Vagina (tissue), 2 donors: ENCODE measurements around the gene MYO1G. TPM values are rescaled to one million over a fixed set of nuclear protein-coding genes. Genes with fewer than 3 reads are reported as not detected.

Experiments used
- DNase-seq, 2 donors: peaks; one replicate each; pipeline ENCODE4 v3.0.0-alpha.2; 2017; ENCODE audit errors: extremely low spot score in 2 of 2
- H3K27ac ChIP-seq: fragments of 200-600 bp; sonication (generic); one replicate; pipeline ENCODE4 v1.5.1; 2019
- H3K27me3 ChIP-seq: fragments of 200-600 bp; sonication (generic); one replicate; pipeline ENCODE4 v1.5.1; 2019
- H3K36me3 ChIP-seq, 2 donors: fragments of 200-600 bp; sonication (generic); one replicate each; pipeline ENCODE4 v1.5.1; 2017 to 2019
- H3K4me1 ChIP-seq: fragments of 200-600 bp; sonication (generic); one replicate; pipeline ENCODE4 v1.5.1; 2019
- H3K4me3 ChIP-seq, 2 donors: fragments of 200-600 bp; sonication (generic); 1 replicate in 1 of 2; 2 replicates in 1 of 2; pipeline ENCODE4 v1.5.1; 2016 to 2019
- H3K9me3 ChIP-seq: fragments of 200-600 bp; sonication (generic); one replicate; pipeline ENCODE4 v1.5.1; 2019
- CTCF ChIP-seq, 3 experiments: fragments of 450-650 bp in 2 of 3; fragments of 200-600 bp in 1 of 3; sonication (generic) in 1 of 3; IDR thresholded peaks; one replicate each; pipeline ENCODE4 v1.5.1; 2017 to 2019; ENCODE audit warnings: antibody characterized with exemption in 3 of 3, mild to moderate bottlenecking in 2 of 3, moderate library complexity in 2 of 3
- POLR2A ChIP-seq, 2 donors: fragments of 450-650 bp; IDR thresholded peaks; one replicate each; pipeline ENCODE4 v1.6.1; 2017; ENCODE audit warnings: antibody characterized with exemption in 2 of 2, mild to moderate bottlenecking in 2 of 2, moderate library complexity in 2 of 2
- POLR2AphosphoS5 ChIP-seq, 2 donors: sonication (generic); formaldehyde crosslinking; IDR thresholded peaks; one replicate each; pipeline ENCODE4 v1.9.0; 2017; ENCODE audit warnings: antibody characterized with exemption in 2 of 2, mild to moderate bottlenecking in 2 of 2, low read depth in 1 of 2; ENCODE audit not compliant: insufficient read depth in 1 of 2
- intact Hi-C: fragments of 100-400 bp; cut with DNase I; formaldehyde crosslinking; loops from one replicate; pipeline ENCODE4 v1.15.1; 2023
- total RNA-seq: library from RNA; depleted of rRNA; stranded (reverse); fragments of >200 nt; gene quantifications from one replicate; pipeline ENCODE4 v1.2.3, GENCODE V29; 2016

MYO1G gene
- total RNA-seq, 1 donor from 2014 or later = 5.2 TPM

GRCh38 chr7:44976746-44977196 is 2.0 kb downstream of the MYO1G start:
- Histone ChIP-seq H3K4me3 (no peak overlapping the region), H3K27ac (no peak overlapping the region), H3K9me3 (no peaks in the 10 kb centered on the region), H3K4me1 (peaks cover 21% of the 10 kb centered on the region), H3K27me3 (no peaks in the 10 kb centered on the region), H3K36me3 (peaks cover 0 to 9% of the 10 kb centered on the region in 2 donors)
- intact Hi-C loops = no loop called here
- peak in 1 of 2 donors; percentile 91 for DNase-seq
- TF ChIP-seq POLR2AphosphoS5 (IDR thresholded peaks at IDR 0.05; ENCODE audit: insufficient read depth in 1 of 2, low read depth in 1 of 2) = no peak
- no peak for TF ChIP-seq POLR2A (IDR thresholded peaks at IDR 0.05)
- no peak for TF ChIP-seq CTCF (IDR thresholded peaks at IDR 0.05)

- H3K4me3 ChIP-seq = no peak overlapping the region
- H3K27ac ChIP-seq = no peak overlapping the region
- no peaks in the 10 kb centered on the region for H3K27me3 ChIP-seq
- intact Hi-C loops = no loop called here
- H3K36me3 ChIP-seq = peaks cover 0 to 3% of the 10 kb centered on the region in 2 donors
- H3K4me1 ChIP-seq = peaks cover 21% of the 10 kb centered on the region
- DNase-seq = no peak
- no peak for TF ChIP-seq POLR2AphosphoS5 (IDR thresholded peaks at IDR 0.05; ENCODE audit: insufficient read depth in 1 of 2, low read depth in 1 of 2)
- no peak for TF ChIP-seq POLR2A (IDR thresholded peaks at IDR 0.05)
- no peak for TF ChIP-seq CTCF (IDR thresholded peaks at IDR 0.05)
- H3K9me3 ChIP-seq = no peaks in the 10 kb centered on the region
These were observed 2.6 kb downstream of the MYO1G start for GRCh38 chr7:44976040-44976745.

GRCh38 chr7:44975331-44976039 is 3.3 kb downstream of the MYO1G start:
- no peak overlapping the region for H3K27ac ChIP-seq
- peaks cover 18% of the 10 kb centered on the region for H3K4me1 ChIP-seq
- H3K27me3 ChIP-seq = no peaks in the 10 kb centered on the region
- intact Hi-C loops = no loop called here
- H3K36me3 ChIP-seq = no peaks in the 10 kb centered on the region
- no peak overlapping the region for H3K4me3 ChIP-seq
- DNase-seq = no peak
- H3K9me3 ChIP-seq = no peaks in the 10 kb centered on the region
- TF ChIP-seq CTCF (IDR thresholded peaks at IDR 0.05) = no peak
- TF ChIP-seq POLR2AphosphoS5 (IDR thresholded peaks at IDR 0.05; ENCODE audit: insufficient read depth in 1 of 2, low read depth in 1 of 2) = no peak
- no peak for TF ChIP-seq POLR2A (IDR thresholded peaks at IDR 0.05)

- Histone ChIP-seq H3K4me1 (peaks cover 8% of the 10 kb centered on the region), H3K27ac (no peak overlapping the region), H3K36me3 (no peaks in the 10 kb centered on the region), H3K4me3 (no peak overlapping the region), H3K9me3 (no peaks in the 10 kb centered on the region), H3K27me3 (no peaks in the 10 kb centered on the region)
- intact Hi-C loops = no loop called here
- no peak for DNase-seq
- TF ChIP-seq CTCF (IDR thresholded peaks at IDR 0.05) = no peak
- no peak for TF ChIP-seq POLR2AphosphoS5 (IDR thresholded peaks at IDR 0.05; ENCODE audit: insufficient read depth in 1 of 2, low read depth in 1 of 2)
- TF ChIP-seq POLR2A (IDR thresholded peaks at IDR 0.05) = no peak
These were observed 4.3 kb downstream of the MYO1G start for GRCh38 chr7:44974549-44974948.
